GM21786 (cell line): Measurements from ENCODE around the gene SMG6.
"Not testable (repeated sequence)": the region's sequence is repeated elsewhere in the genome, so short reads cannot be mapped to it uniquely, and the experiment has no call there.

Experiments used
- ATAC-seq: cut with Tn5 transposase; IDR thresholded peaks from one replicate; pipeline ENCODE4 v1.9.1; 2021; ENCODE audit not compliant: unreplicated experiment

The SMG6 gene

GRCh38 chr17:2151358-2152033 is 152.1 kb downstream of the SMG6 start:
- ATAC-seq, result no peak

- no peak for ATAC-seq
Observed at GRCh38 chr17:2150806-2151205, 152.8 kb downstream of the SMG6 start.

GRCh38 chr17:2149934-2150333 is 153.7 kb downstream of the SMG6 start:
- no peak for ATAC-seq

GRCh38 chr17:2146132-2146871 is 157.3 kb downstream of the SMG6 start:
- no peak for ATAC-seq

GRCh38 chr17:2144701-2145100 is 158.9 kb downstream of the SMG6 start:
- ATAC-seq, result no peak

GRCh38 chr17:2143332-2143731 is 160.3 kb downstream of the SMG6 start:
- ATAC-seq, result no peak

- ATAC-seq, result not testable (repeated sequence)
Observed at GRCh38 chr17:2142682-2143081, 160.9 kb downstream of the SMG6 start.

GRCh38 chr17:2140683-2141082 is 162.9 kb downstream of the SMG6 start:
- no peak for ATAC-seq

- no peak for ATAC-seq
Observed at GRCh38 chr17:2138761-2139160, 164.8 kb downstream of the SMG6 start.

GRCh38 chr17:2138318-2138717 is 165.3 kb downstream of the SMG6 start:
- ATAC-seq, result no peak

- ATAC-seq, result peak; percentile 42
Observed at GRCh38 chr17:2137342-2138098, 166.1 kb downstream of the SMG6 start.

GRCh38 chr17:2136241-2136640 is 167.3 kb downstream of the SMG6 start:
- ATAC-seq, result no peak

GRCh38 chr17:2128011-2128410 is 175.6 kb downstream of the SMG6 start:
- ATAC-seq, result no peak

- ATAC-seq, result no peak
Observed at GRCh38 chr17:2125013-2125535, 178.5 kb downstream of the SMG6 start.

GRCh38 chr17:2124391-2124790 is 179.2 kb downstream of the SMG6 start:
- ATAC-seq, result no peak

- ATAC-seq, result no peak
Observed at GRCh38 chr17:2123375-2124251, 180.0 kb downstream of the SMG6 start.

GRCh38 chr17:2122641-2123302 is 180.8 kb downstream of the SMG6 start:
- no peak for ATAC-seq

- no peak for ATAC-seq
Observed at GRCh38 chr17:2120586-2121335, 182.8 kb downstream of the SMG6 start.

- ATAC-seq, result no peak
Observed at GRCh38 chr17:2113279-2113622, 190.3 kb downstream of the SMG6 start.

- no peak for ATAC-seq
Observed at GRCh38 chr17:2111691-2112090, 191.9 kb downstream of the SMG6 start.
